ENCODE results near the gene SPACDR. TPM values are rescaled to one million over a fixed set of nuclear protein-coding genes. Genes with fewer than 3 reads are reported as not detected.
A peak's percentile ranks its signal among the peaks of the same experiment; 100 is the strongest.

Gene SPACDR
- total and polyA plus RNA-seq, 2 donors from 2014 or later: 0.54 TPM; not detected in 1

DNA sequence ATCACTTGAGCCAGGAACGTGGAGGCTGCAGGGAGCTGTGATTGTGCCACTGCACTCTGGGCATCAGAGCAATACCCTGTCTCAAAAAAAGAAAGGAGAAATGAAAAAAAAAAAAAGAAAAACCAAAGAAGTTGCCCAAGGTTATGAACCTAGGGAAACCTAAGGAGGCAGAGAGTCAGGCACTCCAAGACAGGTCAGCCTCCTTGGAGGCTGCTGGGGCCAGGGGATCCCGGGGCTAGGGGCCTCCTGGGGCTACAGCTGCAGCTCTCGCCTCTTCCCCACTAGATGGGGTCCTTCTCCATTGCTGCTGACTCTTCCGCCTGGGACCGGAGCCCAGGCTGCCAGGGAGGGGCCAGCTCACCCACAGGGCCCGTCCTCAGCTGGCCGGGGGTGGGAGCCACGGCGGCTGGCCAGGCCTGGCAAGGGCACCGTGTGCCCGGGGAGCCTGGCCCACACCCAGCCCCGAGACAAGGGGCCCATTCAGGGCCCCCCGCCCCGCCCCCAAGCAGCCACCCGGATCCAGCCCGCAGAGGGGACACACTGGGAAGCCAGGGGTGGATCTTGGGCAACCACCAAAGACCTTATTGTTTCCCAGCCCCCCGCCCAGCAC is 1.7 kb upstream of the SPACDR start:
- FAIRE-seq: no peak
- DNase-seq: peak; percentile 68 to 93 (median 73)

DNA sequence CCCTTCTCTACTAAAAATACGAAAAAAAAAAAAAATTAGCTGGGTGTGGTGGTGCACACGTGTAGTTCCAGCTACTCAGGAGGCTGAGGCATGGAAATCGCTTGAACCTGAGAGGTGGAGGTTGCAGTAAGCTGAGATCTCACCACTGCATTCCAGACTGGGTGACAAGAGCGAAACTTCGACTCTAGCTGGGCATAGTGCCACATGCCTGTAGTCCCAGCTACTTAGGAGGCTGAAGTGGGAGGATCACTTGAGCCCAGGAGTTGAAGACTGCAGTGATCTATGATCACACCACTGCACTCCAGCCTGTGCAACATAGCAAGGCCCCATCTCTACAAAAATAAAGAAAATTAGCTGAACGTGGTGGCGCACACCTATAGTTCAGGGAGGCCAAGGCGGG is 1.2 kb upstream of the SPACDR start:
- no peak overlapping the region for H3K9ac ChIP-seq (ENCODE audit: low read length in 3 of 3)

More for the DNA sequence above, 1.7 kb upstream of the SPACDR start:
- no peak overlapping the region for H3K9ac ChIP-seq (ENCODE audit: low read length in 3 of 3)
- intact Hi-C loops (cut with DNase I): loop anchor here (10.0 kb wide), 1 partner anchor 219 kb away; no protein-coding TSS in a partner anchor
- TF ChIP-seq, protein P1, sequence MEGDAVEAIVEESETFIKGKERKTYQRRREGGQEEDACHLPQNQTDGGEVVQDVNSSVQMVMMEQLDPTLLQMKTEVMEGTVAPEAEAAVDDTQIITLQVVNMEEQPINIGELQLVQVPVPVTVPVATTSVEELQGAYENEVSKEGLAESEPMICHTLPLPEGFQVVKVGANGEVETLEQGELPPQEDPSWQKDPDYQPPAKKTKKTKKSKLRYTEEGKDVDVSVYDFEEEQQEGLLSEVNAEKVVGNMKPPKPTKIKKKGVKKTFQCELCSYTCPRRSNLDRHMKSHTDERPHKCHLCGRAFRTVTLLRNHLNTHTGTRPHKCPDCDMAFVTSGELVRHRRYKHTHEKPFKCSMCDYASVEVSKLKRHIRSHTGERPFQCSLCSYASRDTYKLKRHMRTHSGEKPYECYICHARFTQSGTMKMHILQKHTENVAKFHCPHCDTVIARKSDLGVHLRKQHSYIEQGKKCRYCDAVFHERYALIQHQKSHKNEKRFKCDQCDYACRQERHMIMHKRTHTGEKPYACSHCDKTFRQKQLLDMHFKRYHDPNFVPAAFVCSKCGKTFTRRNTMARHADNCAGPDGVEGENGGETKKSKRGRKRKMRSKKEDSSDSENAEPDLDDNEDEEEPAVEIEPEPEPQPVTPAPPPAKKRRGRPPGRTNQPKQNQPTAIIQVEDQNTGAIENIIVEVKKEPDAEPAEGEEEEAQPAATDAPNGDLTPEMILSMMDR (IDR thresholded peaks at IDR 0.05; ENCODE audit: borderline replicate concordance, extremely low read depth, insufficient read depth): peak; percentile 62
- H3K27me3 ChIP-seq (ENCODE audit: control insufficient read depth, insufficient read depth, low read length): no peaks in the 10 kb centered on the region
- peaks cover 0 to 3% (median 0%) of the 10 kb centered on the region in 3 donors for H3K36me3 ChIP-seq (ENCODE audit: control insufficient read depth in 2 of 3, insufficient read depth in 3 of 3, low read length in 3 of 3)
- no peak overlapping the region for H3K4me3 ChIP-seq (ENCODE audit: low read length in 3 of 3)
- H3K9me3 ChIP-seq (ENCODE audit: control insufficient read depth in 2 of 3, insufficient read depth in 1 of 3, low read length in 3 of 3): no peaks in the 10 kb centered on the region
- H3K4me1 ChIP-seq (ENCODE audit: control insufficient read depth in 2 of 3, insufficient read depth in 2 of 3, low read depth in 1 of 3, low read length in 3 of 3): peaks cover 0 to 5% (median 0%) of the 10 kb centered on the region in 3 donors
- H3K27ac ChIP-seq (ENCODE audit: low read depth in 2 of 2, low read length in 2 of 2): peak overlapping the region in 1 of 2 donors; percentile 4

DNA sequence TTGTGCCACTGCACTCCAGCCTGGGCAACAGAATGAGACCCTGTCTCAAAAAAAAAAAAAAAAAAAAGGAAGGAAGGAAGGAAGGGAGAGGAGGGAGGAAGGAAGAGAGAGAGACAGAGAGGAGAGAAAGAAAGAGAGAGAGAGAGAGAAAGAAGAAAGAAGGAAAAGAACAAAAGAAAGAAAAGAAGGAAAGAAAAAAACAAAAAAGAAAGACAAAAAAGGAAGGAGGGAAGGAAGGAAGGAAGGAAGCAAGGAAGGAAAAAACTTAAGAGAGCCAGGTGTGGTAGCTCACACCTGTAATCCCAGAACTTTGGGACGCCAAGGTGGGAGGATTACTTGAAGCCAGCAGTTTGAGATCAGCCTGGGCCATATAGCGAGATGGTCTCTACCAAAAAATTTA is 731 bp upstream of the SPACDR start:
- no peak overlapping the region for H3K27ac ChIP-seq (ENCODE audit: low read depth in 2 of 2, low read length in 2 of 2)
- intact Hi-C loops (cut with DNase I): loop anchor here (10.0 kb wide), 1 partner anchor 220 kb away; no protein-coding TSS in a partner anchor

More for the DNA sequence above, 1.2 kb upstream of the SPACDR start:
- H3K27me3 ChIP-seq (ENCODE audit: control insufficient read depth, insufficient read depth, low read length): no peaks in the 10 kb centered on the region
- H3K36me3 ChIP-seq (ENCODE audit: control insufficient read depth in 2 of 3, insufficient read depth in 3 of 3, low read length in 3 of 3): peaks cover 0 to 3% (median 0%) of the 10 kb centered on the region in 3 donors
- TF ChIP-seq, protein P1 (IDR thresholded peaks at IDR 0.05; ENCODE audit: borderline replicate concordance, extremely low read depth, insufficient read depth): no peak
- no peaks in the 10 kb centered on the region for H3K9me3 ChIP-seq (ENCODE audit: control insufficient read depth in 2 of 3, insufficient read depth in 1 of 3, low read length in 3 of 3)
- peak in 1 of 5 donors; percentile 40 for DNase-seq
- FAIRE-seq: no peak
- H3K4me3 ChIP-seq (ENCODE audit: low read length in 3 of 3): no peak overlapping the region
- H3K4me1 ChIP-seq (ENCODE audit: control insufficient read depth in 2 of 3, insufficient read depth in 2 of 3, low read depth in 1 of 3, low read length in 3 of 3): peaks cover 0 to 5% (median 0%) of the 10 kb centered on the region in 3 donors
- intact Hi-C loops (cut with DNase I): loop anchor here (10.0 kb wide), 1 partner anchor 220 kb away; no protein-coding TSS in a partner anchor
- no peak overlapping the region for H3K27ac ChIP-seq (ENCODE audit: low read depth in 2 of 2, low read length in 2 of 2)

More for the DNA sequence above, 731 bp upstream of the SPACDR start:
- H3K4me3 ChIP-seq (ENCODE audit: low read length in 3 of 3): no peak overlapping the region
- no peaks in the 10 kb centered on the region for H3K9me3 ChIP-seq (ENCODE audit: control insufficient read depth in 2 of 3, insufficient read depth in 1 of 3, low read length in 3 of 3)
- no peak overlapping the region for H3K9ac ChIP-seq (ENCODE audit: low read length in 3 of 3)
- no peaks in the 10 kb centered on the region for H3K27me3 ChIP-seq (ENCODE audit: control insufficient read depth, insufficient read depth, low read length)
- TF ChIP-seq, protein P1 (IDR thresholded peaks at IDR 0.05; ENCODE audit: borderline replicate concordance, extremely low read depth, insufficient read depth): no peak
- peaks cover 0 to 3% (median 0%) of the 10 kb centered on the region in 3 donors for H3K4me1 ChIP-seq (ENCODE audit: control insufficient read depth in 2 of 3, insufficient read depth in 2 of 3, low read depth in 1 of 3, low read length in 3 of 3)
- DNase-seq (no peak), FAIRE-seq (no peak)
- peaks cover 0 to 3% (median 0%) of the 10 kb centered on the region in 3 donors for H3K36me3 ChIP-seq (ENCODE audit: control insufficient read depth in 2 of 3, insufficient read depth in 3 of 3, low read length in 3 of 3)
